Sigmoid colon (tissue), 7 donors: ENCODE measurements around the gene LAMC3. TPM values are rescaled to one million over a fixed set of nuclear protein-coding genes. Genes with fewer than 3 reads are reported as not detected.

Experiments used
- DNase-seq: peaks from one replicate; pipeline ENCODE4 v3.0.0-alpha.2; 2019
- H3K27ac ChIP-seq, 4 donors: fragments of 200-600 bp; sonication (generic); one replicate each; pipeline ENCODE4 v1.5.1; 2016 to 2019; ENCODE audit warnings: mild to moderate bottlenecking in 1 of 4
- H3K27me3 ChIP-seq, 3 donors: fragments of 200-600 bp; sonication (generic); one replicate each; pipeline ENCODE4 v1.5.1; 2019; ENCODE audit warnings: mild to moderate bottlenecking in 1 of 3
- H3K36me3 ChIP-seq, 4 donors: fragments of 200-600 bp; sonication (generic); one replicate each; pipeline ENCODE4 v1.5.1; 2016 to 2019
- H3K4me1 ChIP-seq, 4 donors: fragments of 200-600 bp; sonication (generic); one replicate each; pipeline ENCODE4 v1.5.1; 2017 to 2019
- H3K4me3 ChIP-seq, 4 donors: fragments of 200-600 bp; sonication (generic); one replicate each; pipeline ENCODE4 v1.5.1; 2017 to 2019; ENCODE audit warnings: mild to moderate bottlenecking in 2 of 4, moderate library complexity in 1 of 4
- H3K9me3 ChIP-seq, 4 donors: fragments of 200-600 bp in 3 of 4; sonication (generic) in 3 of 4; one replicate each; pipeline versions ENCODE4 v1.5.1 to v1.6.1; 2013 to 2019
- CTCF ChIP-seq, 4 experiments: fragments of 450-650 bp in 3 of 4; fragments of 200-600 bp in 1 of 4; IDR thresholded peaks; one replicate each; pipeline ENCODE4 v1.5.1; 2016 to 2019; ENCODE audit warnings: antibody characterized with exemption in 4 of 4, mild to moderate bottlenecking in 3 of 4, moderate library complexity in 2 of 4
- EP300 ChIP-seq, 4 donors: sonication (generic); formaldehyde crosslinking; IDR thresholded peaks; one replicate each; pipeline ENCODE4 v1.6.1; 2017; ENCODE audit warnings: antibody characterized with exemption in 4 of 4
- POLR2A ChIP-seq, 2 donors: fragments of 450-650 bp; IDR thresholded peaks; one replicate each; pipeline ENCODE4 v1.6.1; 2016; ENCODE audit warnings: antibody characterized with exemption in 2 of 2, mild to moderate bottlenecking in 2 of 2, moderate library complexity in 2 of 2
- POLR2AphosphoS5 ChIP-seq, 4 donors: sonication (generic); formaldehyde crosslinking; IDR thresholded peaks; one replicate each; pipeline ENCODE4 v1.6.1; 2017; ENCODE audit warnings: antibody characterized with exemption in 4 of 4
- WGBS, 2 donors: extraction: QIAGEN DNeasy Blood & Tissue Kit; methylation state at CpG; one replicate each; pipeline ENCODE4 v1.1.7; 2013; 5-methylcytosine and 5-hydroxymethylcytosine counted together
- intact Hi-C: fragments of 100-400 bp; cut with DNase I; formaldehyde crosslinking; loops from one replicate; pipeline ENCODE4 v1.15.1; 2023
- polyA plus RNA-seq, 3 donors: library from polyadenylated mRNA; stranded (reverse); fragments of 200-250 nt; gene quantifications; one replicate each; pipeline ENCODE4 v1.2.3, GENCODE V29; 2013
- total RNA-seq, 4 donors: library from RNA; depleted of rRNA; stranded (reverse); fragments of >200 nt; gene quantifications; one replicate each; pipeline ENCODE4 v1.1.0, GENCODE V29; 2016
- donor health status: healthy with polysubstance abuse.
- donor health status: Bipolar disorder and iron deficiency.
- donor health status: healthy.

The LAMC3 gene
- total and polyA plus RNA-seq, 7 donors = under 0.01 to 1.4 (median 0.46) TPM; not detected in 2

- intact Hi-C loops = loop anchor here (1.0 kb wide), 1 partner anchor 279 kb away; no protein-coding TSS in a partner anchor
- TF ChIP-seq EP300 (IDR thresholded peaks at IDR 0.05) (no peak), POLR2A (IDR thresholded peaks at IDR 0.05) (no peak), POLR2AphosphoS5 (IDR thresholded peaks at IDR 0.05) (no peak), CTCF (IDR thresholded peaks at IDR 0.05) (no peak)
- Histone ChIP-seq H3K4me1 (no peaks in the 10 kb centered on the region), H3K36me3 (no peaks in the 10 kb centered on the region), H3K27me3 (peaks cover 0 to 9% (median 0%) of the 10 kb centered on the region in 3 donors), H3K27ac (no peak overlapping the region), H3K4me3 (no peak overlapping the region), H3K9me3 (no peaks in the 10 kb centered on the region)
- 79 to 89% methylated on average over 14 of the region's 14 CpGs for WGBS, 2 donors
- no peak for DNase-seq
Measured at GRCh38 chr9:131056781-131057506, 48.0 kb downstream of the LAMC3 start.

GRCh38 chr9:131060900-131061630 lies 52.1 kb downstream of the LAMC3 start:
- Histone ChIP-seq H3K27me3 (peaks cover 0 to 9% (median 0%) of the 10 kb centered on the region in 3 donors), H3K27ac (no peak overlapping the region), H3K4me1 (no peaks in the 10 kb centered on the region), H3K36me3 (no peaks in the 10 kb centered on the region), H3K9me3 (no peaks in the 10 kb centered on the region), H3K4me3 (no peak overlapping the region)
- WGBS, 2 donors = 34 to 67% methylated on average over 21 of the region's 21 CpGs
- TF ChIP-seq CTCF (IDR thresholded peaks at IDR 0.05) = no peak
- TF ChIP-seq POLR2A (IDR thresholded peaks at IDR 0.05) = no peak
- TF ChIP-seq EP300 (IDR thresholded peaks at IDR 0.05) = no peak
- no peak for DNase-seq
- intact Hi-C loops = no loop called here

GRCh38 chr9:131062969-131063368 lies 54.0 kb downstream of the LAMC3 start:
- H3K4me3 ChIP-seq = no peak overlapping the region
- no peaks in the 10 kb centered on the region for H3K36me3 ChIP-seq
- whole genome bisulfite sequencing, 2 donors = 57 to 76% methylated on average over 9 of the region's 9 CpGs
- no peak overlapping the region for H3K27ac ChIP-seq
- H3K9me3 ChIP-seq = no peaks in the 10 kb centered on the region
- peaks cover 0 to 9% (median 0%) of the 10 kb centered on the region in 3 donors for H3K27me3 ChIP-seq
- TF ChIP-seq POLR2A (IDR thresholded peaks at IDR 0.05) (no peak), CTCF (IDR thresholded peaks at IDR 0.05) (no peak), POLR2AphosphoS5 (IDR thresholded peaks at IDR 0.05) (no peak), EP300 (IDR thresholded peaks at IDR 0.05) (no peak)
- DNase-seq = no peak
- intact Hi-C loops = no loop called here
- H3K4me1 ChIP-seq = no peaks in the 10 kb centered on the region

GRCh38 chr9:131065599-131065998 lies 56.6 kb downstream of the LAMC3 start:
- no peak overlapping the region for H3K4me3 ChIP-seq
- H3K27me3 ChIP-seq = peaks cover 0 to 9% (median 0%) of the 10 kb centered on the region in 3 donors
- no peaks in the 10 kb centered on the region for H3K36me3 ChIP-seq
- no peaks in the 10 kb centered on the region for H3K9me3 ChIP-seq
- H3K27ac ChIP-seq = no peak overlapping the region
- no peaks in the 10 kb centered on the region for H3K4me1 ChIP-seq
- WGBS, 2 donors = 90 to 93% methylated on average over 7 of the region's 7 CpGs
- DNase-seq = no peak
- intact Hi-C loops = no loop called here
- no peak for TF ChIP-seq POLR2A (IDR thresholded peaks at IDR 0.05)

GRCh38 chr9:131067625-131068024 lies 58.7 kb downstream of the LAMC3 start:
- H3K4me3 ChIP-seq = no peak overlapping the region
- 64 to 80% methylated on average over 9 of the region's 9 CpGs for WGBS, 2 donors
- DNase-seq = no peak
- no peaks in the 10 kb centered on the region for H3K4me1 ChIP-seq
- H3K36me3 ChIP-seq = no peaks in the 10 kb centered on the region
- H3K9me3 ChIP-seq = no peaks in the 10 kb centered on the region
- intact Hi-C loops = no loop called here
- H3K27me3 ChIP-seq = no peaks in the 10 kb centered on the region
- TF ChIP-seq EP300 (IDR thresholded peaks at IDR 0.05) = no peak
- no peak for TF ChIP-seq CTCF (IDR thresholded peaks at IDR 0.05)
- TF ChIP-seq POLR2A (IDR thresholded peaks at IDR 0.05) = no peak
- TF ChIP-seq POLR2AphosphoS5 (IDR thresholded peaks at IDR 0.05) = no peak
- no peak overlapping the region for H3K27ac ChIP-seq
